IPS DF 4.7 (cell line): ENCODE measurements around the gene LMTK2.

Experiments
- DNase-seq: peaks from one replicate; pipeline ENCODE4 v3.0.0-alpha.2; 2013; ENCODE audit warnings: low spot score; ENCODE audit errors: extremely low read depth

Gene LMTK2

GRCh38 chr7:98137134-98137825, 30.6 kb downstream of the LMTK2 start:
- no peak for DNase-seq

- no peak for DNase-seq
Measured at GRCh38 chr7:98137826-98138151, 31.1 kb downstream of the LMTK2 start.

- no peak for DNase-seq
Measured at GRCh38 chr7:98138672-98139071, 32.0 kb downstream of the LMTK2 start.

GRCh38 chr7:98142658-98143057, 36.0 kb downstream of the LMTK2 start:
- DNase-seq = no peak

GRCh38 chr7:98148607-98149006, 41.9 kb downstream of the LMTK2 start:
- DNase-seq = no peak

GRCh38 chr7:98149116-98149692, 42.5 kb downstream of the LMTK2 start:
- DNase-seq = no peak

GRCh38 chr7:98151884-98152283, 45.2 kb downstream of the LMTK2 start:
- no peak for DNase-seq

GRCh38 chr7:98156700-98157099, 50.0 kb downstream of the LMTK2 start:
- DNase-seq = no peak

GRCh38 chr7:98157761-98158160, 51.1 kb downstream of the LMTK2 start:
- DNase-seq = no peak

- DNase-seq = no peak
Measured at GRCh38 chr7:98162758-98163157, 56.1 kb downstream of the LMTK2 start.

- no peak for DNase-seq
Measured at GRCh38 chr7:98163269-98163668, 56.6 kb downstream of the LMTK2 start.

GRCh38 chr7:98163704-98164494, 57.2 kb downstream of the LMTK2 start:
- no peak for DNase-seq

GRCh38 chr7:98165827-98166667, 59.4 kb downstream of the LMTK2 start:
- no peak for DNase-seq

GRCh38 chr7:98166668-98166970, 60.0 kb downstream of the LMTK2 start:
- DNase-seq = no peak

GRCh38 chr7:98167653-98168052, 61.0 kb downstream of the LMTK2 start:
- DNase-seq = no peak

- DNase-seq = peak; percentile 58
Measured at GRCh38 chr7:98168181-98168903, 61.7 kb downstream of the LMTK2 start.

- no peak for DNase-seq
Measured at GRCh38 chr7:98168904-98169621, 62.4 kb downstream of the LMTK2 start.

GRCh38 chr7:98170966-98171365, 64.3 kb downstream of the LMTK2 start:
- DNase-seq = no peak

GRCh38 chr7:98171449-98171848, 64.8 kb downstream of the LMTK2 start:
- DNase-seq = no peak
